GM15510 (cell line): Measurements from ENCODE around the gene PRM1.

Source experiments
- POLR2A ChIP-seq: IDR thresholded peaks from 3 replicates; pipeline ENCODE4 v1.6.1; 2011; ENCODE audit warnings: borderline replicate concordance; ENCODE audit not compliant: insufficient read length; ENCODE audit errors: extremely low read depth

The PRM1 gene

DNA sequence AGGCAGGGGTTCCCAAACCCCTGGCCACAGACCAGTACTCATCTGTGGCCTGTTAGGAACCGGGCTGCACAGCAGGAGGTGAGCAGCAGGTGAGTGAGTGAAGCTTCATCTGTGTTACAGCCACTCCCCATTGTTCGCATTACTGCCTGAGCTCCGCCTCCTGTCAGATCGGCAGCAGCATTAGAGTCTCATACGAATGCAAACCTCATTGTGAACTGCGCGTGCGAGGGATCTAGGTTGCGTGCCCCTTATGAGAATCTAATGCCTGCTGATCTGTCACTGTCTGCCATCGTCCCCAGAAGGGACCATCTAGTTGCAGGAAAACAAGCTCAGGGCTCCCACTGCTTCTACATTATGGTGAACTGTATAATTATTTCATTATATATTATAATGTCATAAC is 39.0 kb upstream of the PRM1 start:
- TF ChIP-seq POLR2A, result no peak

DNA sequence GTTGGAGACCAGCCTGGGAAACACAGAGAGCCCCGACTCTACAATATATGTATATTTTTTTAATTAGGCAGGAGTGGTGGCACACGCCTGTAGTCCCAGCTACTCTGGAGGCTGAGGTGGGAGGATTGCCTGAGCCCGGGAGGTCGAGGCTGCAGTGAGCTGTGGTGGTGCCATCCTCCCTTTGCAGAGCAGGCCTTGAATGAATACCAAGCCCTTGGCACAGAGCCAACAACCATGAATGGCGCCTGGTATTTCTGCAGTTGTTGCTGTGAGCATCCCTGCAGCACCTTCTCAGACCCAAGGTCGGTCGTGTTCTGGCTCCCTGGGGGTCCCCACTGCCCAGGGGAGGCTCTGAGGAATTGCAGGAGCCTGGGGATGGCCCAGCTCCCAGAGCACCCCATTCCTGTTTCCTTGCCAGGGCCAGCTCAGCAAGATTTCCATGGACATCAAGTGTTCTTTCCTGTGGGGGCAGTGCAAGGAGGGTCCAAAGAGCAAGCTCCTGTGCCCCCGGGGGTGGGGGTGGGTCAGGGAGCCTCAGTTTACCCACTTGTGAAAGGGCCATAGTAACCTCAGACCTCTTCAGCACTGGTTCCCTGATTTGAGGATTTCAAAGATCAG is 38.5 kb upstream of the PRM1 start:
- no peak for TF ChIP-seq POLR2A

DNA sequence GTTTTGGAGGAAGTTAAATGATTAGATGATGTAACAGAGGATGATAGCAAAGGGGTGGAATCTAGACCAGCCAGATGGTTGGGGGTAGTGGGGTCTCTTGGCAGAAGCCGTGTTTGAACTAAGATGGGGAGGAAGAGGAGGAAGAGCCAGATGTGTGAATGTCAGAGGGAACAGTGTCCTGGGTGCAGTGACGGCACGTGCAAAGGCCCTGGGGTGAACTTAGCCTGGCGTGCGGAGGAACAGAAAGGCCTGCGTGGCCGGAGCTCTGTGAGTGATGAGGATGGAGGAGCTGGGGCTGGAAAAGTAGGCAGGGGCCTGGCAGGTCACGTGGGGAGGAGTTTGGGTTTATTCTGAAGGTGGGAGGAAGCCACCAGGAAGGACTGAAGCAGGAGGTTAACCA is 37.7 kb upstream of the PRM1 start:
- no peak for TF ChIP-seq POLR2A

- no peak for TF ChIP-seq POLR2A
Measured at GRCh38 chr16:11316331-11317015, 35.3 kb upstream of the PRM1 start.

DNA sequence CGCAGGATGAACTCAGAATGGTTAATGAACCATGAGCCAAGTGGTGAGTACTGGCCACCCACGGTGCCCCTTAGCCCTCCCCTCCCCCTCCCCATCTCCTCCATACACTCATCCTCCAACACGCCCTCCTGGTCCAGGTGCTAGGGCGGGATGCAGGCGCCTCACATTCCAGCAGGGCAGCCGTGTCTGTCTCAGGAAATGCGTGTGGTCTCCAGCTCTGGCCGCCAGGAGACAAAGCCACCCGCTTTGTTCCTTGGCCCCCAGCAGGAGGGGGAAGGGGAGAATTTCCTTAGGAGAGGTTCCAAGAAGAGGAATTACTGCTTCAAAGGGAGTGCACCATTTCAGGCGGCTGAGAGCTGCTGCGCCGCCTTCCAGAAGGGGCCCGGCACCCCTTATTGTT is 34.4 kb upstream of the PRM1 start:
- no peak for TF ChIP-seq POLR2A

- no peak for TF ChIP-seq POLR2A
Measured at GRCh38 chr16:11314309-11314894, 33.3 kb upstream of the PRM1 start.

GRCh38 chr16:11313493-11314308 is 32.6 kb upstream of the PRM1 start:
- no peak for TF ChIP-seq POLR2A

- no peak for TF ChIP-seq POLR2A
Measured at GRCh38 chr16:11312718-11313492, 31.8 kb upstream of the PRM1 start.

DNA sequence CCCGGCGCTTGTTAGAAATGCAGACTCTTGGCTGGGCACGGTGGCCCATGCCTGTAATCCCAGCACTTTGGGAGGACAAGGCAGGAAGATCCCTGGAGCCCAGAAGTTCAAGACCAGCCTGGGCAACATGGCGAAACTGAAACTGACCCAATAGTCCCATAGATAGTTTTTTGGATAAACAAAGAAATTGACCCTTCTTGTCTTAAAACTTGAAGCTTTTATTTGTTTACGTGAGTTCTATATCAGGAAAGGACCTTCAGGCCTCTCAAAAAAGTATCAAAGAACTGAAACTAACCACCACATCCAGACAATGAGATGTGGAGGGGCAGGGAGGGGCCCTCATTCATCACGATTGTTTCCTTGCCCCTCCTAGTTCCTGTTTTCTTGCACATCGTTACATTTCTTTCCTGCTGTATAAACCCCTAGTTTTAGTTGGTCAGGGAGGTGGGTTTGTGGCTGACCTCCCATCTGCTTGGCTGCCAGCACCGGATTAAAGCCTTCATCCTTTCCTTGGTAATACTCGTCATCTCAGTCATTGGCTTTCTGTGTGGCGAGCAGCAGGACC is 29.9 kb upstream of the PRM1 start:
- TF ChIP-seq POLR2A, result no peak

DNA sequence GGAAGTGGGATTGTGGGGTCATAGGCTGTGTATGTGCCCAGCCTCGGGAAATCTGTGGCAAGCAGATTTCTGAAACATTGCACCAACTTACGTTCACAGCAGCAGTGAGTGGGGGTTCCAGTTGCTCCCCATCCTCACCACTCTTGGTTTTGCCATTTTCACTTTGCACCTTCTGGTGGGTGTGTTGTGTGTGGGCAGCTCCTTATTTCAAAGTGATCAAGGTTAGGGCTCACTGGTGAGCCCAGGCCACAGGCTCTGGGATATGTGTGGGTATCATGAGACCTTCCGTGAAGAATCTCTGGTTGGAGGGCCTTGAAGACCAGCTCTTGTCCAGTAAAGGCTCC is 29.5 kb upstream of the PRM1 start:
- no peak for TF ChIP-seq POLR2A

- TF ChIP-seq POLR2A, result no peak
Measured at GRCh38 chr16:11309895-11310633, 28.9 kb upstream of the PRM1 start.

DNA sequence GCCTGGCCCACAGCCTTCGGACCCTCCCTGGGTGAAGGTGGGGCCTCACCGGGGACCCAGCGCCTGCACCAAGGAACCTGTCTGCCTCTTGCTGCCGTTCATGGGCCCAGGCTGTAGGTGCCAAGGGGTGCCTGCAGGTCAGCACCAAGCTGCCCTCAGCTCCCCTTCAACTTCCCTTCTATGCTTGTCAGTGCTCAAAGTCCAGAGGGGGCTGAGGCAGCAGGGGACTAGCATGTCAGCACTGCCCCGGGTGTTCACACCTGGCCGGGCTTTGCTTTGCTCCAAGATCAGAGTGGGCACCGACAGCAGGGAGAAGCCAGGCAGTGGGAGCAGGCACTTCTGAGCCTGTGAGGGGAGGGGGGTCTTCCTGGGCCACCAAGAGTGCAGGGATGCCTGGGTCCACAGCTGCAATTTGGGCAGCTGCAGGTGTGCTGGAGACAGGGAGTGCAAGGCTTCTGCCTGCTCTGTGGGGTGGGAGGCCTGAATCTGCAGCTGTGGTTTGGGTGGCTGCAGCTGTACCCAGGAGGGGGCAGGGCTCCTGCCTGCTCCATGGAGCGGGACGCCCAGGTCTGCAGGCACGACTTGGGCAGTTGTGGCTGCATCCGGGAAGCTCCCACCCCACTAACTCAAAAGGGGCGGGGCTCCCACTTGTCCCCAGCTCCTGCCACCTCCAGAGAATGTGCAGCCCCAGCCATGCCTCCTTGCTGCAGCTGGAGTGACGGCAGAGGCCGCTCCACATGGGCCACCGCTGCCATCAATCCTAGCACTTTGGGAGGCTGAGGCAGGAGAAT is 27.6 kb upstream of the PRM1 start:
- TF ChIP-seq POLR2A, result no peak
